KMS-11 (cell line): ENCODE data around the gene MB21D2.

Source experiments
- H2AFZ ChIP-seq: fragments of 200-600 bp; sonication (generic); 2 replicates; pipeline ENCODE4 v1.6.1; 2016; ENCODE audit warnings: antibody characterized with exemption, mixed run types, low read depth
- H3K27ac ChIP-seq: fragments of 200-600 bp; sonication (generic); 2 replicates; pipeline ENCODE4 v1.6.1; 2016; ENCODE audit warnings: mild to moderate bottlenecking, mixed run types
- H3K27me3 ChIP-seq: fragments of 200-600 bp; sonication (generic); 2 replicates; pipeline ENCODE4 v1.6.1; 2017; ENCODE audit warnings: mild to moderate bottlenecking, low read depth, mixed run types, moderate library complexity; ENCODE audit not compliant: insufficient read depth
- H3K36me3 ChIP-seq: fragments of 200-600 bp; sonication (generic); 2 replicates; pipeline ENCODE4 v1.6.1; 2017; ENCODE audit warnings: mild to moderate bottlenecking, mixed run types; ENCODE audit not compliant: insufficient read depth
- H3K4me1 ChIP-seq: fragments of 200-600 bp; sonication (generic); 2 replicates; pipeline ENCODE4 v1.6.1; 2016; ENCODE audit warnings: mild to moderate bottlenecking, low read depth, mixed run types; ENCODE audit not compliant: poor library complexity, severe bottlenecking
- H3K4me2 ChIP-seq: fragments of 200-600 bp; sonication (generic); 2 replicates; pipeline ENCODE4 v1.7.0; 2016; ENCODE audit warnings: mild to moderate bottlenecking, mixed run types
- H3K4me3 ChIP-seq: fragments of 200-600 bp; sonication (generic); IDR thresholded peaks from 2 replicates; pipeline ENCODE4 v1.6.1; 2017; ENCODE audit warnings: low read depth, low read length, mixed read lengths; ENCODE audit not compliant: insufficient read depth
- H3K79me2 ChIP-seq: fragments of 200-600 bp; sonication (generic); 2 replicates; pipeline ENCODE4 v1.6.1; 2016; ENCODE audit warnings: low read depth, mixed run types; ENCODE audit not compliant: insufficient read depth
- H3K9ac ChIP-seq: fragments of 200-600 bp; sonication (generic); 2 replicates; pipeline ENCODE4 v1.6.1; 2016; ENCODE audit warnings: mild to moderate bottlenecking, mixed run types
- H4K20me1 ChIP-seq: fragments of 200-600 bp; sonication (generic); 2 replicates; pipeline ENCODE4 v1.6.1; 2016; ENCODE audit warnings: mild to moderate bottlenecking, mixed run types; ENCODE audit not compliant: insufficient read depth
- CTCF ChIP-seq: fragments of 200-600 bp; sonication (generic); conservative IDR thresholded peaks from 2 replicates; pipeline ENCODE4 v1.6.1; 2017; ENCODE audit warnings: low read depth, mild to moderate bottlenecking, antibody characterized with exemption, low read length, moderate library complexity, mixed read lengths

The MB21D2 gene

DNA sequence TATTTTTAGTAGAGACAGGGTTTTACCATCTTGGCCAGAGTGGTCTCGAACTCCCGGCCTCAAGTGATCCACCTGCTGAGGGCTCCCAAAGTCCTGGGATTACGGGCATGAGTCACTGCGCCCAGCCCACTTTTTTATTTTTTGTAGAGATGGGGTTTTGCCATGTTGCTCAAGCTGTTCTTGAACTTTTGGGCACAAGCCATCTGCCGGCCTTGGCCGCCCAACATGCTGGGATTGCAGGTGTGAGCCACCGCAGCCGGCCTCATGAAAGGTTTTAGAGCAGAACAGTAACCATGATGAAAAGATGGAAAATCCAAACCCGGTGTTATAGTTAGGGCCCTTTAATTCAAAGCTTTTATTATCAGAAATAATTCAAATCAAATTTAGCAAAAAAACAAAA, 15.6 kb upstream of the MB21D2 start:
- H3K4me3 ChIP-seq = no peak overlapping the region
- H3K36me3 ChIP-seq = no peaks in the 10 kb centered on the region
- no peak overlapping the region for H3K27ac ChIP-seq
- no peaks in the 10 kb centered on the region for H4K20me1 ChIP-seq
- H2AFZ ChIP-seq = no peak overlapping the region
- no peaks in the 10 kb centered on the region for H3K79me2 ChIP-seq
- no peak overlapping the region for H3K4me2 ChIP-seq
- H3K27me3 ChIP-seq = no peaks in the 10 kb centered on the region
- TF ChIP-seq CTCF = no peak
- no peak overlapping the region for H3K9ac ChIP-seq
- H3K4me1 ChIP-seq = no peaks in the 10 kb centered on the region

- no peak overlapping the region for H3K4me2 ChIP-seq
- no peak overlapping the region for H2AFZ ChIP-seq
- no peak for TF ChIP-seq CTCF
- H3K4me3 ChIP-seq = no peak overlapping the region
- H4K20me1 ChIP-seq = no peaks in the 10 kb centered on the region
- no peaks in the 10 kb centered on the region for H3K27me3 ChIP-seq
- no peaks in the 10 kb centered on the region for H3K79me2 ChIP-seq
- no peak overlapping the region for H3K27ac ChIP-seq
- no peak overlapping the region for H3K9ac ChIP-seq
- no peaks in the 10 kb centered on the region for H3K36me3 ChIP-seq
- no peaks in the 10 kb centered on the region for H3K4me1 ChIP-seq
Measured at GRCh38 chr3:192931825-192932224, 14.2 kb upstream of the MB21D2 start.

GRCh38 chr3:192930577-192930976, 12.9 kb upstream of the MB21D2 start:
- Histone ChIP-seq H3K4me2 (no peak overlapping the region), H4K20me1 (no peaks in the 10 kb centered on the region), H3K4me1 (no peaks in the 10 kb centered on the region), H3K79me2 (no peaks in the 10 kb centered on the region), H3K27ac (no peak overlapping the region), H3K36me3 (no peaks in the 10 kb centered on the region), H3K27me3 (no peaks in the 10 kb centered on the region), H3K4me3 (no peak overlapping the region), H3K9ac (no peak overlapping the region), H2AFZ (no peak overlapping the region)
- TF ChIP-seq CTCF = no peak

DNA sequence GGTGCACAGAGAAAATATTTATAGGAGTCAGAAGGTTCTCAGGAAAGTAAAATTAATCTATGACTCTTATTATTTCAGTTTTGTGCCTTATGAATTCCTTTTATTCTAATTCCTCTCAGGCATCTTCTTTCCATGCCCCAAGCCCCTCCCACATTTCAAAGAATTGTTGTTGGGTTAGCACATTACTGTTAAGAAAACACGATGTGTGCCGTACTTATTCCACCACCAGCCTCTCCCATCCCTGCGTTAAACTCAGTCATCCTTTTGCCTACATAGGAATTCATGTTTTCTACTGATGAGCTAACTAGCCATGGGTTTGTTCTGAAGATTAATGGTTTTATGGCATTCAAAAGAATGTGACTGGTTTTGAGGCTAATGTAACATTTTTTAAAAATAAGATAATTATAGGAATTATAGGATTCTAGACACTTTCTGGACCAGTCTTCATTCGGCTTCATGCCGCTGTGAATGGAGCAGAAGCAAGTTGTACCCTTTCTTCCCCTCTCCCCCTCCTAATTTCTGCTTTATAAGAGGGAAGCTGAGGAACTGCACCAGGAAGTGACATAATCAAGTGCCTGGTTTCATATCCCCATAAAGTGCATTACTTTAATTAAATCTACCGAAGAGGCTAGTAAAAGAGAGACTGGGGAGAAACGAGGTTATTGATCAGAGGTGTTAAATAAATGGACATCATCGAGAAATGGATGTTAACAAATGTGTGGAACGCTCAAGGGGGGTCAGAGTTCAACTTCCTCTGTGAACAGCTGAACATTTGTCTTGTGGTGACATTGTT, 12.3 kb upstream of the MB21D2 start:
- no peak overlapping the region for H3K9ac ChIP-seq
- H4K20me1 ChIP-seq = no peaks in the 10 kb centered on the region
- TF ChIP-seq CTCF = no peak
- no peak overlapping the region for H3K4me3 ChIP-seq
- no peak overlapping the region for H3K27ac ChIP-seq
- no peaks in the 10 kb centered on the region for H3K27me3 ChIP-seq
- no peak overlapping the region for H2AFZ ChIP-seq
- H3K4me2 ChIP-seq = no peak overlapping the region
- H3K36me3 ChIP-seq = no peaks in the 10 kb centered on the region
- no peaks in the 10 kb centered on the region for H3K79me2 ChIP-seq
- H3K4me1 ChIP-seq = no peaks in the 10 kb centered on the region
